K562 (cell line): Measurements from ENCODE around the gene PTH2. TPM values are rescaled to one million over a fixed set of nuclear protein-coding genes. Genes with fewer than 3 reads are reported as not detected.

ENCODE experiments used
- ATAC-seq: fragments of 200-7000 bp; cut with Tn5 transposase; 3 replicates; pipeline ENCODE4 v1.9.1; 2020; ENCODE audit warnings: moderate library complexity
- BruUV-seq: library from RNA; stranded (reverse); fragments of 400-500 nt; replicated peaks from 2 replicates; lab custom pipeline; 2021; lab: Mats Ljungman, UMichigan
- CTCF ChIA-PET: fragments of 300-600 bp; formaldehyde crosslinking; extraction: SDS; loops from one replicate; lab custom pipeline; 2021; ENCODE audit warnings: low intra/inter-chr PET ratio; lab: Yijun Ruan, JAX
- POLR2A ChIA-PET: fragments of 300-600, 350-650 bp; sonication (Branson Sonifier 250); formaldehyde crosslinking; extraction: SDS; loops from one replicate; lab custom pipeline; 2021; ENCODE audit warnings: antibody characterized with exemption, inconsistent platforms; lab: Yijun Ruan, JAX
- DNase-seq, 4 experiments: peaks; one replicate each; pipeline versions ENCODE4 v3.0.0 to v3.0.0-alpha.2; 2011 to 2018; ENCODE audit warnings: low spot score in 3 of 4, mixed read lengths in 3 of 4; ENCODE audit errors: extremely low read depth in 1 of 4
- FAIRE-seq: peaks from 2 replicates; lab custom pipeline; 2011; peaks lifted over from hg19 to GRCh38; lab: Jason Lieb, UNC
- H2AFZ ChIP-seq: 2 replicates; pipeline ENCODE4 v1.6.0; 2011; ENCODE audit warnings: low read depth, low read length, control low read depth, inconsistent platforms
- H3K27ac ChIP-seq: fragments of 200-600 bp; 3 replicates; pipeline ENCODE4 v1.8.0; 2011; ENCODE audit warnings: low read depth, mild to moderate bottlenecking, control low read depth, inconsistent platforms, low read length, moderate library complexity, mixed read lengths; ENCODE audit errors: extremely low read depth
- H3K27me3 ChIP-seq, 2 experiments: fragments of 300-600 bp in 1 of 2; 2 replicates in 1 of 2; 3 replicates in 1 of 2; pipeline versions ENCODE4 v1.6.0 to v1.8.0; 2011; ENCODE audit warnings: inconsistent platforms in 2 of 2, low read length in 2 of 2, mild to moderate bottlenecking in 1 of 2, mixed read lengths in 1 of 2, moderate library complexity in 1 of 2; ENCODE audit not compliant: control insufficient read depth in 2 of 2, insufficient read depth in 2 of 2
- H3K36me3 ChIP-seq: fragments of 300-600 bp; 3 replicates; pipeline ENCODE4 v1.8.0; 2011; ENCODE audit warnings: mild to moderate bottlenecking, low read length, inconsistent platforms; ENCODE audit not compliant: control insufficient read depth, insufficient read depth
- H3K4me1 ChIP-seq, 2 experiments: fragments of 200-600 bp in 1 of 2; replicated peaks in 1 of 2; 2 replicates in 1 of 2; 3 replicates in 1 of 2; pipeline versions ENCODE4 v1.5.1 to v1.8.0; 2011; ENCODE audit warnings: inconsistent platforms in 2 of 2, low read length in 2 of 2, mild to moderate bottlenecking in 1 of 2, mixed read lengths in 1 of 2, moderate library complexity in 1 of 2; ENCODE audit not compliant: control insufficient read depth in 2 of 2, insufficient read depth in 2 of 2
- H3K4me2 ChIP-seq: 2 replicates; pipeline ENCODE4 v1.6.1; 2011; ENCODE audit warnings: low read length, control low read depth, inconsistent platforms, mixed read lengths; ENCODE audit not compliant: insufficient read depth
- H3K4me3 ChIP-seq: fragments of 200-600 bp; sonication (generic), shearing (Covaris generic); 2 replicates; pipeline ENCODE4 v1.5.1; 2016; ENCODE audit warnings: control low read depth, inconsistent platforms
- H3K79me2 ChIP-seq: fragments of 200-600 bp; 3 replicates; pipeline ENCODE4 v1.8.0; 2011; ENCODE audit warnings: low read length, inconsistent platforms; ENCODE audit not compliant: control insufficient read depth, insufficient read depth
- H3K9ac ChIP-seq, 2 experiments: 2 replicates each; pipeline versions ENCODE4 v1.6.0 to v1.6.1; 2011; ENCODE audit warnings: low read depth in 2 of 2, low read length in 2 of 2, control low read depth in 1 of 2, inconsistent platforms in 1 of 2, mild to moderate bottlenecking in 1 of 2, mixed read lengths in 1 of 2; ENCODE audit not compliant: insufficient read depth in 1 of 2
- H3K9me1 ChIP-seq: one replicate; pipeline ENCODE4 v1.6.0; 2011; ENCODE audit warnings: inconsistent platforms, mild to moderate bottlenecking, low read length, moderate library complexity; ENCODE audit not compliant: control insufficient read depth, insufficient read depth
- H3K9me3 ChIP-seq: replicated peaks from 2 replicates; pipeline ENCODE4 v1.5.1; 2011; ENCODE audit warnings: low read depth, low read length, inconsistent platforms; ENCODE audit not compliant: control insufficient read depth, insufficient read depth
- H4K20me1 ChIP-seq: replicated peaks from 2 replicates; pipeline ENCODE4 v1.6.1; 2011; ENCODE audit warnings: low read length, inconsistent platforms, mixed read lengths; ENCODE audit not compliant: control insufficient read depth, insufficient read depth
- HMG20A ChIP-seq: fragments of 450-650 bp; formaldehyde crosslinking; conservative IDR thresholded peaks from 2 replicates; pipeline ENCODE4 v1.4.0; 2020; ENCODE audit warnings: mild to moderate bottlenecking, mixed read lengths
- POLR2G ChIP-seq: fragments of 200-400 bp; formaldehyde crosslinking; IDR thresholded peaks from 2 replicates; pipeline ENCODE4 v1.6.1; 2017; ENCODE audit warnings: low read depth, mild to moderate bottlenecking, antibody characterized with exemption, low read length, moderate library complexity
- RBFOX2 ChIP-seq: fragments of 200-400 bp; formaldehyde crosslinking; IDR thresholded peaks from 2 replicates; pipeline ENCODE4 v1.6.1; 2017; ENCODE audit warnings: low read depth, mild to moderate bottlenecking, low read length, moderate library complexity
- ZNF551 ChIP-seq: fragments of 250-450 bp; sonication (Bioruptor Pico); IDR thresholded peaks from 2 replicates; pipeline ENCODE4 v1.5.0; 2021; ENCODE audit warnings: mild to moderate bottlenecking, moderate library complexity
- WGBS: fragments of 100-300 bp; shearing (Covaris generic); methylation state at CpG from one replicate; pipeline ENCODE4 v1.1.6; 2016; ENCODE audit warnings: low coverage, mixed read lengths; ENCODE audit not compliant: insufficient coverage; ENCODE audit errors: missing lambda C conversion rate; 5-methylcytosine and 5-hydroxymethylcytosine counted together
- in situ Hi-C: fragments of 300-500 bp; cut with MboI; formaldehyde crosslinking; loops from 4 replicates; pipeline ENCODE4 v1.15.0; 2018; ENCODE audit warnings: inconsistent platforms, mixed read lengths
- intact Hi-C: fragments of 100-400 bp; cut with micrococcal nuclease; formaldehyde crosslinking; loops from 2 replicates; pipeline ENCODE4 v1.14.2; 2022
- polyA plus RNA-seq, 8 experiments: library from polyadenylated mRNA; depleted of rRNA in 4 of 8; stranded (reverse) in 5 of 8; unstranded in 3 of 8; fragments of >200 nt; fragmentation: Nextera tagmentation in 2 of 8; fragmentation: Illumina TruSeq in 1 of 8; extraction: Ambion mirVana in 2 of 8; extraction: Trizol in 1 of 8; gene quantifications; 2 replicates each; pipeline versions ENCODE4 v1.2.1 to v1.2.3, GENCODE V29; 2011 to 2014; ENCODE audit warnings: inconsistent platforms in 1 of 8, missing spikeins in 1 of 8
- total RNA-seq, 7 experiments: library from RNA; depleted of rRNA in 6 of 7; stranded (reverse); fragments of >200 nt in 6 of 7; fragmentation: Illumina TruSeq in 2 of 7; extraction: Trizol in 2 of 7; gene quantifications; 2 replicates each; pipeline versions ENCODE4 v1.2.1 to v1.2.3, GENCODE V29; 2011 to 2021; ENCODE audit warnings: low replicate concordance in 1 of 7

Gene PTH2
- total and polyA plus RNA-seq, 9 of the 15 experiments (the other 6 are each of a cell fraction or from before 2014, with no cell fraction given), result 1.3 TPM; not detected in 8

GRCh38 chr19:49463960-49464740, 40.9 kb upstream of the PTH2 start:
- ATAC-seq (no peak), FAIRE-seq (no peak), DNase-seq (no peak)
- in situ Hi-C loops, result no loop called here
- BruUV-seq, result no TSS peak
- peaks cover 43% of the 10 kb centered on the region; the same call in 2 of the 3 replicates for H3K36me3 ChIP-seq
- H3K4me3 ChIP-seq, result no peak overlapping the region
- WGBS, result 95% methylated on average over 33 of the region's 39 CpGs
- H3K4me1 ChIP-seq, result peaks cover 3 to 22% of the 10 kb centered on the region in 2 experiments; a peak in 4 of 5 replicates
- intact Hi-C loops, result no loop called here
- H3K79me2 ChIP-seq, result no peaks in the 10 kb centered on the region
- no peak for TF ChIP-seq HMG20A
- peak; percentile 39; the same call in 1 of the 2 replicates for TF ChIP-seq RBFOX2
- TF ChIP-seq POLR2G, result peak; percentile 32; the same call in 1 of the 2 replicates
- H3K27me3 ChIP-seq, result no peaks in the 10 kb centered on the region
- H3K27ac ChIP-seq, result no peak overlapping the region
- no peaks in the 10 kb centered on the region for H3K9me3 ChIP-seq
- no peaks in the 10 kb centered on the region for H3K9me1 ChIP-seq
- H2AFZ ChIP-seq, result no peak overlapping the region
- POLR2A ChIA-PET, result interaction anchor here (1.8 kb wide), 1 partner anchor 10 kb away, joined by 6 read pairs; the partner anchor contains the start of gene ALDH16A1
- CTCF ChIA-PET, result no interaction called here
- no peak overlapping the region for H3K4me2 ChIP-seq
- no peak overlapping the region for H3K9ac ChIP-seq
- peaks cover 3% of the 10 kb centered on the region; the same call in 1 of the 2 replicates for H4K20me1 ChIP-seq

DNA sequence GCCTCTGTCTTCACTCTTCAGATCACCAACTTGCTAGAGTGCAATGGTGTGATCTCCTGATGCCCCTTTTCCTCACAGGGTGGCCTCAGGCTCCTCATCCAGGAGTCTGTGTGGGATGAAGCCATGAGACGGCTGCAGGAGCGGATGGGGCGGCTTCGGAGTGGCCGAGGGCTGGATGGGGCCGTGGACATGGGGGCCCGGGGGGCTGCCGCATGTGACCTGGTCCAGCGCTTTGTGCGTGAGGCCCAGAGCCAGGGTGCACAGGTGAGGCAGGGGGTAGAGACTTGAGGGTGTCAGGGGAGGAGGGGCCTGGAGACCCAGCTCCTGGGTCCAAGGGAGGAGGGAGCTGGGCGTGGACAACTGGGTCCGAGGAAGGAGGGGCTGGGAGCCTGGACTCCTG, 39.3 kb upstream of the PTH2 start:
- 98% methylated on average over 10 of the region's 12 CpGs for WGBS
- CTCF ChIA-PET, result no interaction called here

More for the DNA sequence above, 39.3 kb upstream of the PTH2 start:
- no TSS peak for BruUV-seq
- POLR2A ChIA-PET, result no interaction called here
- no peak for DNase-seq
- Histone ChIP-seq H3K9ac (no peak overlapping the region; a peak in 1 of 4 replicates), H3K4me1 (peaks cover 0 to 20% of the 10 kb centered on the region in 2 experiments; a peak in 4 of 5 replicates), H2AFZ (no peak overlapping the region), H3K36me3 (peaks cover 53% of the 10 kb centered on the region; the same call in 2 of the 3 replicates), H3K27me3 (no peaks in the 10 kb centered on the region), H3K79me2 (0 out of 3 replicates have a peak, but pooled peaks cover 3% of the 10 kb centered on the region), H3K27ac (no peak overlapping the region), H3K9me1 (no peaks in the 10 kb centered on the region), H3K4me3 (no peak overlapping the region), H3K9me3 (no peaks in the 10 kb centered on the region), H3K4me2 (no peak overlapping the region), H4K20me1 (no peaks in the 10 kb centered on the region)
- TF ChIP-seq ZNF551 (CRISPR knock-in tag), result no peak
- in situ Hi-C loops, result no loop called here
- ATAC-seq, result no peak
- intact Hi-C loops, result no loop called here
- FAIRE-seq, result no peak
